NCI-H146 (cell line): Measurements from ENCODE around the gene MOV10.

Source experiments
- DNase-seq: peaks from one replicate; lab custom pipeline; 2025; lab: John Stamatoyannopoulos, UW

The MOV10 gene

DNA sequence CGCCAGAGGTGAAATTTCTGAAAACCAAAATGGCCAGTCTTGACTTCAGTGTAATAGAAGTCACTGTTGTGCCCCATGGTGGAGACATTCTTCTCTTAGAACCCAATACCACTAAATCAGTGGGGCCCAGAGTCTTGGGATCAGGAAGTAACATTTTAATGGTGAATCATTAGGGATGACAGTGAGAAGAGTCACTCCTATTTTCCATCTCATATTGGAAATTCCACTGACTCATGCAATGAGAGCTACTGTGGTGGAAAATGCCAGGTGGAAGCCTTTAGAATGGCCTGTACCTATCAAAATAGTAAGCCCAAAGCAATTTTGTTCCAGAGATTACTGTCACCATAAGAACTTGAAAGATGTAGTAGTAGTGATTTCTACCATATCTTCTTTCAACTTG lies 61.3 kb downstream of the MOV10 start:
- DNase-seq: no peak

DNA sequence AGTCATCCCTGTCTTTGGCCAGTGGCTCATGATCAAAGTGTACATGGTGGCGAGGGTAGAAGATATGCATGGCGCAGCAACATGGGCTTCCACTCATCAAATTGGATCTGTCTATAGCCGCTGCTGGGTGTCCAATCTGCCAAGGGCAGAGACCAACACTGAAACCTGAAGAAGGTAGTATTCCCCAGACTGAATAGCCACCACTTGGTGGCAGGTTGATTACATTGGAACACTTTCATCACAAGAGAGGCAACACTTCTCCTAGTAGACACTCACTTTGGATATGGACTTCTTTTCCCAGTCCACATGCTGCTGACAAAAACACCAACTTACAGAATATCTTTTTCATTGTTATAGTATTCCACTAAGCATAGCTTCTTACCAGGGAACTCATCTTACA lies 63.1 kb downstream of the MOV10 start:
- no peak for DNase-seq

DNA sequence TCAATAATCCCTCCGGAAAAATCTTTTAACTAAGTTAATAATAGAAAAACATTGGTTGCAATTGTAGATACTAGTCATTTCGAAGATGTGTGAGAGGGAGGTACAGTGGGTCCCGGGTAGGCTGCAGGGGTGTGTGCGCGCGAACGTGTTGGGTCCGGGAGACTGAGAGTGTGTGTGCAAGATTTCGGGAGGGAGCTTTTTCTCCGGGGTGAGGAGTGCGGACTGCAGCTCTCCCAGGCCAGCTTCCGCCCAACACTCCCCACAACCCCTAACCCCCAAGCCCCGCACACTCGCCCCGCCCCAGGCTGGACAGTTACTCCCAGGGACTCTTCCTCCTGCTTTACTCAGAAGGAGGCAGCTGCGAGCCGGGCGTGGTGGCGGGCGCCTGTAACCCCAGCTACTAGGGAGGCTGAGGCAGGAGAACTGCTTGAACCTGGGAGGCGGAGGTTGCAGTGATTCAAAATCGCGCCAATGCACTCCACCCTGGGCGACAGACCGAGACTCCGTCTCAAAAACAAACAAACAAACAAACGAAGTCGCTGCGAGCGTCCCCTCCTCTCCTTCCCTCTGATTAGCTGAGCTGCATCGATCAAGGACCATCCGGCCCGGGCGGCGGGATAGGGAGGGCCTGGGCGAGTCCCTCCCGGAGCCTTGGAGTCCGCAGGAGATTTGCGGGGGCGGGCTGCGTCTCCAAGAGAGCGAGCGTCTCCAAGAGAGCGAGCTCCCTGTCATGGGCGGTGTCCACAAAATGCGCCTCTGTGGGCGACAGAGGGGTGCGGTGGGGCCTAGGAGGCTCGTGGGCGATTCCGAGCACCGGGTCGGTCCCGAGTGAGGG lies 68.9 kb downstream of the MOV10 start:
- DNase-seq: no peak

GRCh38 chr1:112744009-112744578 lies 69.6 kb downstream of the MOV10 start:
- DNase-seq: no peak

DNA sequence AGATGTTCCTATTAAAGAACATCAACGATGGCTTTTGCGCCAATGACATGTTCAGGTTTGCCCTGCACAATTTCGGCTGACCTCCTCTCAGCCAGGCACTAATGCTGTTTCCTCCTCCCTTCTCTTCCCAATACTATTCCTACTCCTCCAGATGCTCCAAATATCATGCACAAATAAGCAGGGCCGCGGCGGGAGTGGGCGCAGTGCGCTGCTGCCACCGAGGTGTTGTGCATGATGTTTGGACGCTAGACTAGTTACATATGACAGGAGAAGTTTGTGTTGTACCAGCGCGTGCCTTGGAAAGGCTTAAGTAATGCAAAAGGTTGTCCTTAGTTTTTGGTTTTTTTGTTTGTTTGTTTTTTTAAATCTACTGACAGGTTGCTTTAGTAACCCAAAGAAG lies 73.9 kb downstream of the MOV10 start:
- DNase-seq: no peak
